Activated CD4-positive, alpha-beta T cell treated with anti-CD3 and anti-CD28 coated beads for 48 hours (primary cell): Measurements from ENCODE around the gene XRCC2.

Experiments used
- DNase-seq: peaks from one replicate; pipeline ENCODE4 v3.0.0-alpha.2; 2020

The XRCC2 gene

DNA sequence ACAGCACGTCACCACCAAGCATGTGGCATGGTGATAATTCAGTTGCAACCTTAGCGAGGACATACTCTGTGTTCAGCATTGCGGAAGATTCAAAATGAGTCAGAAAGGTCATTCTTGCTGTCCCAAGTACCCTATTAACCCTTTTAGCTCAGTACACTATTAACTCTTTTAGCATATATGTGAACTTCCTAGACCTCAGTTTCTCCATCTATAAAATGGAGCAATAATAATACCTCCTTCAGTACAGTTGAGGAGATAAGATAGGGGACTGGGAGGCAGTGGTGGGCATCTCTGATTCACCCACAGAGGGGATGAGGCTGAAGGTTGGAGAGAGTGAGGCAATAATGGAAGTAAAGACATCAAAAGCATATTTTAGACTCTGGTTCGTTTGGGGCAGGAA, 67.3 kb downstream of the XRCC2 start:
- no peak for DNase-seq

- no peak for DNase-seq
Observed at GRCh38 chr7:152608208-152608607, 67.7 kb downstream of the XRCC2 start.

DNA sequence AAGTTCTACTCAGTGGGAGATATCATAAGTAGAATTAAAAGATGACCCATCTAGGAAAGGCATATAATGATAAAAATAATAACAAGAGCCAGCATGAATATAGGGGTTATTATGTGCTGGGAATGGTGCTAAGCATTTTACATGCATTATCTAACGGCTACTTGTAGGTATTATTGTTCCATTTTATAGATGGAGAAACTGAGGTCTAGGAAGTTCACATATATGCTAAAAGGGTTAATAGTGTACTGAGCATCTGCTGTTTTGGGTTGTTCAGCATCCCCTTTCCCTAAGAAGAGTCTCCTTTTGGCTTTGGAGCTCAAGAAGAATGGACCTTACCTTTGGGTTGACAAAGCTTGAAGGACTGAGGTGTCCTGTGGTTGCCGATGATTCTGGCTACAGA, 68.9 kb downstream of the XRCC2 start:
- DNase-seq, result no peak

- DNase-seq, result no peak
Observed at GRCh38 chr7:152602962-152603361, 73.0 kb downstream of the XRCC2 start.

DNA sequence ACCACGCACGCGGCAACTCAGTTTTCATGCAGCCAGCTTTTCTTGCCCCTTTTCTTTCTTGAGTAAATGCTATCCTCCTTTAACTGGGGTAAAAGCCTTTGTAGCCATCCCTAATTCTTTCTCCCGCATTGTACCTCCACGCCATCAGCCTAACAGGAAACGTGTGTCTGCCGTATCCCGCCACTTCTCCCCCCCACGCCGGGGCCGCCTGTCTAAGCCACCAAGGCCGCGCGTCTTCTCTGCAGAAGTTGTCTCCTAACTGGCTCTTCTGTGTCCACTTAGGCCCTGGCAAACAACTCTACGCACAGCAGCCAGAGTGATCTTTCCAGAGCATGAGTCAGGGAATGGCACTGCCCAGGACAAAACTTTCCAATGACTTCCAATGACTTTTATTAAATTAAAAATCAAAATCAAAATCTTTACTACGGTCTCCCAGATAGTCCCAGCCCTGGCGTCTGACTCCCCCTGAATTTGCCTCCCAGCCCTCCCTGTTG, 74.6 kb downstream of the XRCC2 start:
- no peak for DNase-seq

GRCh38 chr7:152600266-152600665, 75.7 kb downstream of the XRCC2 start:
- no peak for DNase-seq

GRCh38 chr7:152597507-152597906, 78.4 kb downstream of the XRCC2 start:
- DNase-seq, result no peak

- DNase-seq, result no peak
Observed at GRCh38 chr7:152596824-152597223, 79.1 kb downstream of the XRCC2 start.
